Measurements from ENCODE around the gene DCLRE1C.
"Not testable (repeated sequence)": the region's sequence is repeated elsewhere in the genome, so short reads cannot be mapped to it uniquely, and the experiment has no call there.

DCLRE1C gene

DNA sequence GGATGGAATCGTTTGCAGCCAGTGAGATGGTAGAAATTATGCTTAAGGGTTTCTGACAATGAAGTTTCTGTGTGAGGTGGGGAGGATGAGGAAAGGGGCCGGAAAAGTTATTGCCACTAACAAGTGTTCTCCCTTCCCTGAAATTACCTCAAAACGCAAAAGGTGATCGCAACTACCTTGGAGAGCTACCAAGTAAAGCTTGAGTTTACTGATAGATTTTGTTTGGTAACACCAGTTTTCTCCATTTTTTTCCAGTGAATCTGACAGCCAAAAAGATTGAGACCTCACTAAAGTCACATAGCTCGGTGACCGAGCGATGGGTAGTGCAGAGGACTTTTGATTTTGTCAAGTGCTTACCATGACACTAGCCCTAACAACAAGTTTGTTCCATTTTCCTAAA is 73.7 kb downstream of the DCLRE1C start:
- Mint-ChIP-seq H3K9me3 (no peaks in the 10 kb centered on the region), H3K36me3 (ENCODE audit: low read depth) (peaks cover 13% of the 10 kb centered on the region), H3K27me3 (ENCODE audit: low read depth) (no peaks in the 10 kb centered on the region), H3K4me1 (ENCODE audit: low read depth) (peaks cover 35% of the 10 kb centered on the region), H3K4me3 (peak overlapping the region; percentile 87), H3K27ac (no peak overlapping the region)

- H3K9me3 Mint-ChIP-seq: no peaks in the 10 kb centered on the region
Observed at GRCh38 chr10:14879928-14880193, 74.0 kb downstream of the DCLRE1C start.

DNA sequence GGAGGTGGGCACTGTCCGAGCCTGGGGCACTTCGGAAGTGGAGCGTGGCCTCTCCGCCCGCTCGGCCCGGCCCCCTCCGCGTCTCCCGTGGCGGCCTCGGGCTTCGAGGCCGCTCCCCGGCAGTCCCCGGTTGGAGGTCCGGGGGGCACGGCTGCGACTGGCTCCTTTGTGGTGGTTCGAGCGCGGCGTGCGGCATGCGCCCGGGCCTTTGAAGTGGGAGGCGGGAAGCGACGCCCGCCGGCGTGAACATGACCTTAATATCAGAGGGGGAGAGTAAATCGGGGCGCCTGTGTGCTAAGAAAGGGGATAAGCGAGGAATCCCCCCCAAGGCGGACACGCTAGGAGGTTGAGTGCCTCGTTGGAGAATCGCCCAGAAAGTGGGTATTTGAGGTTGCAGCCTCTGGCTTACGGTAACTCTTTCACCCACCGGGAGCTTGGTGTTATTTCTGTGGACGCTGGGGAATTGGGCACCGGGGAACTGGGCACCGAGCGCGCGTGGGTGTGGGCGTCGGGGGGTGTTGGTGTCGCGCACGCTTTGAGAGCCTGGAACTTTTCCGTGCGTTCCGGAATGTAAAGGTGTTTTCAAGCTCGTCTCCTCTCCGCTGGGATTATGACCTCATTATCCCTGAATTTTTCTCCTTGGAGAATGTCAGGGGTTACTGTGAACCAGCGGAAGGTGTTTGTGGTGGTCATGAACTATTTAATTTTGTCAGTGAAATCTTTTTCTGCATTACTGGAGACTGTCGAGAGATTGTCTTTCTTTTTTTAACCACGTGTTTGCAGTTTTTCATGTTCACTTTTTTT is 74.6 kb downstream of the DCLRE1C start:
- H3K4me1 Mint-ChIP-seq (ENCODE audit: low read depth): peaks cover 35% of the 10 kb centered on the region
- peak overlapping the region; percentile 77 for H3K27ac Mint-ChIP-seq
- peaks cover 13% of the 10 kb centered on the region for H3K36me3 Mint-ChIP-seq (ENCODE audit: low read depth)
- no peaks in the 10 kb centered on the region for H3K9me3 Mint-ChIP-seq
- peak overlapping the region; percentile 87 for H3K4me3 Mint-ChIP-seq
- no peaks in the 10 kb centered on the region for H3K27me3 Mint-ChIP-seq (ENCODE audit: low read depth)

More at GRCh38 chr10:14879928-14880193, 74.0 kb downstream of the DCLRE1C start:
- H3K36me3 Mint-ChIP-seq (ENCODE audit: low read depth): peaks cover 13% of the 10 kb centered on the region
- H3K27ac Mint-ChIP-seq: peak overlapping the region; percentile 77
- H3K27me3 Mint-ChIP-seq (ENCODE audit: low read depth): no peaks in the 10 kb centered on the region
- H3K4me1 Mint-ChIP-seq (ENCODE audit: low read depth): peaks cover 35% of the 10 kb centered on the region
- H3K4me3 Mint-ChIP-seq: peak overlapping the region; percentile 87

DNA sequence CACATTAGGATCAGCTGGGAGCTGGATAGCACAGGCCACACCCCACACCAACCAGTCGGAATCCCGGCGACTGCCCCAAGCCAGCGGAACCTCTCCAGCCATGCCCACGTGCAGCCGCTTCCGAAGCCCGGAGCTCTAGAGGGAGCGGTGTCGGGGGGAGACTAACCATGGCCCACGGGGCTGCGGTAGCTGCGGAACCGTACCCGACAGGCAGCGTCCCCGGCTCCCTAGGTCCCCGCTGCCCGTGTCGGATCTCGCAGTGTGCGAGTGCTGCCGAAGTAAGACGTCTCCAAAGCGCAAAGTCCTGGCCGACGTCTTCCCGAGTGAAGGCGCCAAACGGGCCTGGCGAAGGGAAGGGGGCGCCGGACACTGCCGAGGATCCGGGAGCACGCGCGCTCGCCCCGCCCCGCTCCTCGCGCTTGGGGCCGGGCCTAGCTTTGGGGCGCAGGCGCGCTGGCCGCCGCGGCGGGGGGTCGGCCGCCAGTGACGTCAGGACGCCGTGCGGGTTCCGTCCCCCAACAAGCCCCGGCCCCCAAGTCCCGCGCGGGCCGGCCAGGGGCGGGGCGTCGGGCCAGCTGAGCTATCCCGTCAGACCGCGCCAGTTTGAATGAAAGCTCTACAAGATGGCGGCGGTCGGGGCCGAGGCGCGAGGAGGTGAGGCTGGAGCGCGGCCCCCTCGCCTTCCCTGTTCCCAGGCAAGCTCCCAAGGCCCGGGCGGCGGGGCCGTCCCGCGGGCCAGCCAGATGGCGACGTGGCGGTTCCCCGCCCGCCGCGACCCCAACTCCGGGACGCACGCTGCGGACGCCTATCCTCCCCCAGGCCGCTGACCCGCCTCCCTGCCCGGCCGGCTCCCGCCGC is 75.4 kb downstream of the DCLRE1C start, which contains the start of gene SUV39H2:
SUV39H2 (plus strand) TSS at position 601 of the 858 bp plus-strand sequence; CDS start at position 624, 23 bp downstream.
- no peaks in the 10 kb centered on the region for H3K9me3 Mint-ChIP-seq
- H3K27me3 Mint-ChIP-seq (ENCODE audit: low read depth): no peaks in the 10 kb centered on the region
- H3K4me1 Mint-ChIP-seq (ENCODE audit: low read depth): peaks cover 35% of the 10 kb centered on the region
- H3K4me3 Mint-ChIP-seq: peak within 1 kb of the TSS; percentile 95
- peak within 1 kb of the TSS; percentile 90 for H3K27ac Mint-ChIP-seq
- H3K36me3 Mint-ChIP-seq (ENCODE audit: low read depth): peaks cover 9% of the 10 kb centered on the region

- Mint-ChIP-seq H3K4me1 (ENCODE audit: low read depth) (peaks cover 26% of the 10 kb centered on the region), H3K4me3 (peak overlapping the region; percentile 61), H3K9me3 (no peaks in the 10 kb centered on the region), H3K27me3 (ENCODE audit: low read depth) (no peaks in the 10 kb centered on the region), H3K27ac (no peak overlapping the region), H3K36me3 (ENCODE audit: low read depth) (peaks cover 3% of the 10 kb centered on the region)
Observed at GRCh38 chr10:14876764-14877163, 77.1 kb downstream of the DCLRE1C start.

DNA sequence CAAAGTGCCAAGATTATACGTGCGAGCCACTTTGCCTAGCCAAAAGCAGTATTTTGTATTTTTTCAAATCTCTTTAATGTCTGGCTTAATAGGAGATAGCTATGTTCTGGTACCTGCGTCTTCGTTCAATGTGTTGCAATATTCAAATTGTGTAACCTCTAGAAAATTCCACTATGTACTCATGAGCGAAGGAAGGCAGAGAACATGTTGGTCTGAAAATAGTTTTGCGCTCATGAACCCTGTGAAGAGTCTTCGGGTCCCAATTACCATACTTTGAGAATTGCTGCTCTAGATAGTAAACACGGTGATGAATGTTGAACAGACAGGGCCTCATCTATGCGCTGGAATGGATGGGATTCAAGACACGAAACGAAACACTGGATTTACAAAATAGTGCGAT is 78.0 kb downstream of the DCLRE1C start:
- peaks cover 3% of the 10 kb centered on the region for H3K36me3 Mint-ChIP-seq (ENCODE audit: low read depth)
- no peak overlapping the region for H3K4me3 Mint-ChIP-seq
- peaks cover 25% of the 10 kb centered on the region for H3K4me1 Mint-ChIP-seq (ENCODE audit: low read depth)
- no peak overlapping the region for H3K27ac Mint-ChIP-seq
- no peaks in the 10 kb centered on the region for H3K27me3 Mint-ChIP-seq (ENCODE audit: low read depth)
- H3K9me3 Mint-ChIP-seq: no peaks in the 10 kb centered on the region

- Mint-ChIP-seq H3K27me3 (ENCODE audit: low read depth) (no peaks in the 10 kb centered on the region), H3K36me3 (ENCODE audit: low read depth) (peaks cover 8% of the 10 kb centered on the region), H3K4me3 (no peak overlapping the region), H3K9me3 (no peaks in the 10 kb centered on the region), H3K27ac (no peak overlapping the region), H3K4me1 (ENCODE audit: low read depth) (peaks cover 14% of the 10 kb centered on the region)
Observed at GRCh38 chr10:14873090-14873760, 80.7 kb downstream of the DCLRE1C start.

GRCh38 chr10:14864871-14865270 is 89.0 kb downstream of the DCLRE1C start:
- not testable (repeated sequence) for H3K4me1 Mint-ChIP-seq (ENCODE audit: low read depth); H3K27ac Mint-ChIP-seq; H3K27me3 Mint-ChIP-seq (ENCODE audit: low read depth); H3K9me3 Mint-ChIP-seq; H3K4me3 Mint-ChIP-seq
- H3K36me3 Mint-ChIP-seq (ENCODE audit: low read depth): peaks cover 31% of the 10 kb centered on the region

- peaks cover 30% of the 10 kb centered on the region for H3K36me3 Mint-ChIP-seq (ENCODE audit: low read depth)
- H3K4me3 Mint-ChIP-seq; H3K9me3 Mint-ChIP-seq; H3K27ac Mint-ChIP-seq; H3K4me1 Mint-ChIP-seq (ENCODE audit: low read depth); H3K27me3 Mint-ChIP-seq (ENCODE audit: low read depth): not testable (repeated sequence)
Observed at GRCh38 chr10:14864466-14864865, 89.4 kb downstream of the DCLRE1C start.

- Mint-ChIP-seq H3K27ac (no peak overlapping the region), H3K9me3 (no peaks in the 10 kb centered on the region), H3K36me3 (ENCODE audit: low read depth) (peaks cover 35% of the 10 kb centered on the region), H3K4me1 (ENCODE audit: low read depth) (peaks cover 3% of the 10 kb centered on the region), H3K4me3 (no peak overlapping the region), H3K27me3 (ENCODE audit: low read depth) (no peaks in the 10 kb centered on the region)
Observed at GRCh38 chr10:14860791-14861190, 93.1 kb downstream of the DCLRE1C start.

- H3K27ac Mint-ChIP-seq: no peak overlapping the region
- no peaks in the 10 kb centered on the region for H3K9me3 Mint-ChIP-seq
- peaks cover 3% of the 10 kb centered on the region for H3K4me1 Mint-ChIP-seq (ENCODE audit: low read depth)
- no peaks in the 10 kb centered on the region for H3K27me3 Mint-ChIP-seq (ENCODE audit: low read depth)
- no peak overlapping the region for H3K4me3 Mint-ChIP-seq
- peaks cover 34% of the 10 kb centered on the region for H3K36me3 Mint-ChIP-seq (ENCODE audit: low read depth)
Observed at GRCh38 chr10:14859775-14860174, 94.1 kb downstream of the DCLRE1C start.

DNA sequence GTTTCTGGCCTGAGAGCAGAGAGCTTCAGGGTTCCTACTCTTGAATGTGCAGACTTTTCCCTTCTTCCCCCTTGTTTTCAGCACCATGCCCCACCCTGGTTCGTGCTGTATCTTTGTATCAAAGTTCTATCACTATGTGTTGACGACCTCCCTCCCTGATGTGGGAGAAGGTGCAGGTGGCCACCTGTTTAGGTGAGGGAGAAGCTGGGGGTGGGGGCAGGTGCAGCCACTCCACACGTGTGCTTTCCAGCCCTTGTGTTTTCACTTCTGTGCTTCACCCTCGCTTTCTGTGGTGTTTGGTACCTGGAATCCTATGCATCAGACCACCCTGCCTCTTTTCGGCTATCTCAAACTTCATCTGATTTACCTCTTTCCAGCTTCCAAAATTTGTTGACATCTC is 94.9 kb downstream of the DCLRE1C start:
- H3K27me3 Mint-ChIP-seq (ENCODE audit: low read depth): no peaks in the 10 kb centered on the region
- no peaks in the 10 kb centered on the region for H3K9me3 Mint-ChIP-seq
- H3K4me3 Mint-ChIP-seq: no peak overlapping the region
- H3K36me3 Mint-ChIP-seq (ENCODE audit: low read depth): peaks cover 32% of the 10 kb centered on the region
- no peak overlapping the region for H3K27ac Mint-ChIP-seq
- peaks cover 3% of the 10 kb centered on the region for H3K4me1 Mint-ChIP-seq (ENCODE audit: low read depth)

DNA sequence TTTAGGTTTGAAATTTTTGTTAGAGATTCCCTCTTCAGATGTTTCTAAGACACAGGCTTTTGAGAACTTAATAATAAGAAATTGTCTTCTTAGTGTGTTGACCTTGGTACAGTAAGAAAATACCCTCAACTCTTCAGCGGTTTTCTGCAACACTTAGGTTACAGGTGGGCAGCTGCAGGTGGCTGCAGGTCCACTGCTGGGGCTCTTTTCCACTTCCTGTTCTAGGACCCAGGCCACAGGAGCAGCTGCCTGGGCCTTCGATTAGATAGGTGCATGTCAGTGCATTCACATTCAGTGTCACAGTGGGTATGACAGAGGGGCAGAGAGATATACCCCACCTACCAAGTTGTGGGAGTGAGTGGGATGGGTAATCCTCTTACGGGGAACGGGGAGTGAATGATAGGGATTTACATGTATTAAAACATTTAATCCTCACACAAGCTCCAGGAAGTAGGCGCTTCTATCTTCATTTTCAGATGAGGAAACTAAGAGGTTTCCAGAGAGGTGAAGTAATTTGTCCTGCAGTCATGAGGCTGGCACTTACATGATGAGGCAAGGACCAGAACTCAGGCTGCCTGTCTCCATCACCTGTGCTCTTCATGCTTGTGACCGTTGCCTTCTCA is 95.4 kb downstream of the DCLRE1C start:
- Mint-ChIP-seq H3K27ac (no peak overlapping the region), H3K36me3 (ENCODE audit: low read depth) (peaks cover 30% of the 10 kb centered on the region), H3K4me1 (ENCODE audit: low read depth) (peaks cover 3% of the 10 kb centered on the region), H3K4me3 (no peak overlapping the region), H3K9me3 (no peaks in the 10 kb centered on the region), H3K27me3 (ENCODE audit: low read depth) (no peaks in the 10 kb centered on the region)

- Mint-ChIP-seq H3K27ac (no peak overlapping the region), H3K4me3 (no peak overlapping the region), H3K4me1 (ENCODE audit: low read depth) (peaks cover 3% of the 10 kb centered on the region), H3K9me3 (no peaks in the 10 kb centered on the region), H3K36me3 (ENCODE audit: low read depth) (peaks cover 36% of the 10 kb centered on the region), H3K27me3 (ENCODE audit: low read depth) (no peaks in the 10 kb centered on the region)
Observed at GRCh38 chr10:14855453-14855852, 98.4 kb downstream of the DCLRE1C start.
